Brain microvascular endothelial cell (primary cell): ENCODE data around the gene ATP6V1G2.

Experiments used
- DNase-seq: peaks from one replicate; pipeline ENCODE4 v3.0.0-alpha.2; 2020
- H3K27ac ChIP-seq: fragments of 250-450 bp; sonication (Bioruptor Pico); 2 replicates; pipeline ENCODE4 v1.5.1; 2020; ENCODE audit warnings: mild to moderate bottlenecking, moderate library complexity
- H3K27me3 ChIP-seq: fragments of 250-450 bp; sonication (Bioruptor Pico); replicated peaks from 2 replicates; pipeline ENCODE4 v1.5.1; 2020; ENCODE audit warnings: mild to moderate bottlenecking
- H3K36me3 ChIP-seq: fragments of 250-450 bp; sonication (Bioruptor Pico); replicated peaks from 2 replicates; pipeline ENCODE4 v1.5.1; 2020; ENCODE audit warnings: mild to moderate bottlenecking
- H3K4me3 ChIP-seq: 2 replicates; pipeline ENCODE4 v1.5.1; 2011; ENCODE audit warnings: low read depth, mild to moderate bottlenecking, control low read depth, low read length, moderate library complexity
- CTCF ChIP-seq: IDR thresholded peaks from 2 replicates; pipeline ENCODE4 v1.5.1; 2011; ENCODE audit warnings: low read depth, mild to moderate bottlenecking, moderate library complexity, low read length, control low read depth, inconsistent platforms; ENCODE audit errors: missing control alignments
- in situ Hi-C: cut with HindIII; loops from 2 replicates; pipeline ENCODE4 v1.10.0; 2017; ENCODE audit warnings: low sequenced_read_pairs, low pct_ligation_motif_present

The ATP6V1G2 gene

GRCh38 chr6:31586599-31587281 lies 40.3 kb upstream of the ATP6V1G2 start:
- in situ Hi-C loops, result no loop called here
- Histone ChIP-seq H3K4me3 (no peak overlapping the region), H3K27ac (no peak overlapping the region), H3K27me3 (no peaks in the 10 kb centered on the region), H3K36me3 (no peaks in the 10 kb centered on the region)
- no peak for TF ChIP-seq CTCF
- DNase-seq, result no peak

- no peak for DNase-seq
- Histone ChIP-seq H3K27ac (no peak within 1 kb of the TSS), H3K27me3 (no peaks in the 10 kb centered on the region), H3K4me3 (no peak within 1 kb of the TSS), H3K36me3 (no peaks in the 10 kb centered on the region)
- in situ Hi-C loops, result no loop called here
- no peak for TF ChIP-seq CTCF
Observed at GRCh38 chr6:31586008-31586407, 39.6 kb upstream of the ATP6V1G2 start, which contains the start of gene LST1. Gene LST1, plus strand, starts transcription at chr6:31586277. Its CDS starts 1,023 bp downstream, at chr6:31587300.

DNA sequence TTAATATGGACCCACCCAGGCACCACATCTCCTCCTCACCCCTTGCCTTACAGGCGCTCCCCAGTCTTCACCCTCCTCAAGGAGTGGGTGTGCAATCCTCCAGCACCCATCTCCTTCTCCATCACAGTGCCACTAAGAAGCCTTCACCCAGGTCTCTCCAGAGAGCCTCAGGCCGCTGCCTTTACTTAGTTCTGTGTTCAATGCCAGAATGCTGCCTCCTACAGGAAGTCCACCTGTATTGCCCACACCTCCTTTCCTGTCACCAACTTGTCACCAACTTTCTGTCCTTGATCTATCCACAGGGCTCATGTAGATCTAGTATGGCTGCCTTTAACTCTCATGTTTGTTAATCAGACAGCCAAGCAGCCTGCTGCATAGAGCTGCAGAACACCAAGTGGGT lies 39.1 kb upstream of the ATP6V1G2 start:
- H3K36me3 ChIP-seq, result no peaks in the 10 kb centered on the region
- peak; percentile 65 for TF ChIP-seq CTCF
- no peak overlapping the region for H3K4me3 ChIP-seq
- H3K27me3 ChIP-seq, result no peaks in the 10 kb centered on the region
- DNase-seq, result no peak
- H3K27ac ChIP-seq, result no peak overlapping the region
- in situ Hi-C loops, result no loop called here

DNA sequence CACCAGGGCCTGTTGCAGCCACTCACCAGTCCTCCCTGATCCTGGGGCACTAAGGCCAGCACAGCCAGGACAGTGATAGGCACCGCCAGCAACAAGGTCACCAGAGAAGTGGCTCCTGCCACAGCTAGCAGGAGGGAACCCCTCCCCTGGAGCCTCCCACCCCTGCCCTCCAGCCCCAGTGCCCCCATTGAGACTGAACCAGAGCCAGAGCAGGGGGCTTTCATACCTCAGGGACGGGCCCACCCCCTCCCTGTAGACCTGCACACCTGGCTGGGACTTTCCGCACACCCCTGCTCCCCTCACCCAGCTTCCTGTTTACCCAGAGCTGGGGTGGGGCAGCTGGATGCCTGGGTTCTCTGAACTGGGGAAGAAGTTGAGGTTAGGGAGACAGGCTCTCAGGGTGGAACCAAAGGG lies 35.8 kb upstream of the ATP6V1G2 start, which contains the start of gene LTB:
Gene LTB (minus strand): TSS at position 195 of the 414 bp plus-strand sequence. CDS start 7 bp downstream, at position 188.
- Histone ChIP-seq H3K36me3 (no peaks in the 10 kb centered on the region), H3K27ac (no peak within 1 kb of the TSS), H3K27me3 (no peaks in the 10 kb centered on the region), H3K4me3 (peak within 1 kb of the TSS; percentile 80)
- in situ Hi-C loops, result no loop called here
- no peak for DNase-seq
- no peak for TF ChIP-seq CTCF

- Histone ChIP-seq H3K4me3 (peak overlapping the region; percentile 80), H3K36me3 (no peaks in the 10 kb centered on the region), H3K27ac (no peak overlapping the region), H3K27me3 (no peaks in the 10 kb centered on the region)
- in situ Hi-C loops, result no loop called here
- DNase-seq, result peak; percentile 2
- TF ChIP-seq CTCF, result no peak
Observed at GRCh38 chr6:31581434-31582229, 35.2 kb upstream of the ATP6V1G2 start.
